Measurements from ENCODE around the gene KRTAP5-3.

Gene KRTAP5-3

DNA sequence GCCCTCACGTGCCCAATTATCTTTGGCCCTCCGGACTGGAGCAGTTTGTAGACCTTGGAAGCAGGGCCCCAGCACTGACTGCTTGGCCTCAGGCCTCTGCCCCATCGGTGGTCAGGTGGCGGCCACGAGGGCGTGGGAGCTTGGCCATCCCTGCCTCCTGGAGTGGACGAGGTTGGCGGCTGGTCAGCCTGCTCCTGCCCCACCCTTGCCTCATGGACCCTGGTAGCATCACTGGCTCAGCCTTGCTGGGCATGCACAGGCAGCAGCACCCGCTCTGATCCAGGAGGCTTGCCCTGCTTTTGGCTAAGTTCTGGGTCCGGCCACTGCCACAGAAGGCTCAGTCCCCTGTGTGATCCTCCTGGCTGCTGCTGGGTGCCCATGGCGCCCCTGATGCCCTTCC is 4.1 kb downstream of the KRTAP5-3 start:
- TF ChIP-seq TEAD4 (IDR thresholded peaks at IDR 0.05) = no peak
- TF ChIP-seq, protein P1, sequence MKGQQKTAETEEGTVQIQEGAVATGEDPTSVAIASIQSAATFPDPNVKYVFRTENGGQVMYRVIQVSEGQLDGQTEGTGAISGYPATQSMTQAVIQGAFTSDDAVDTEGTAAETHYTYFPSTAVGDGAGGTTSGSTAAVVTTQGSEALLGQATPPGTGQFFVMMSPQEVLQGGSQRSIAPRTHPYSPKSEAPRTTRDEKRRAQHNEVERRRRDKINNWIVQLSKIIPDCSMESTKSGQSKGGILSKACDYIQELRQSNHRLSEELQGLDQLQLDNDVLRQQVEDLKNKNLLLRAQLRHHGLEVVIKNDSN (IDR thresholded peaks at IDR 0.05) = no peak
- TF ChIP-seq, protein P2, sequence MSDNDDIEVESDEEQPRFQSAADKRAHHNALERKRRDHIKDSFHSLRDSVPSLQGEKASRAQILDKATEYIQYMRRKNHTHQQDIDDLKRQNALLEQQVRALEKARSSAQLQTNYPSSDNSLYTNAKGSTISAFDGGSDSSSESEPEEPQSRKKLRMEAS (IDR thresholded peaks at IDR 0.05) = no peak
- no peak for TF ChIP-seq NFIC (IDR thresholded peaks at IDR 0.05)
- no peak for TF ChIP-seq TAF1 (IDR thresholded peaks at IDR 0.05; ENCODE audit: low read depth)
- no peak for TF ChIP-seq YY1 (IDR thresholded peaks at IDR 0.05; ENCODE audit: low read depth)
- no peak for TF ChIP-seq TCF12 (IDR thresholded peaks at IDR 0.05; ENCODE audit: low read depth)
- TF ChIP-seq RAD21 (IDR thresholded peaks at IDR 0.05; ENCODE audit: low read depth) = no peak
- TF ChIP-seq ZBTB7A (IDR thresholded peaks at IDR 0.05; ENCODE audit: low read depth) = no peak
- TF ChIP-seq EGR1 (IDR thresholded peaks at IDR 0.05) = no peak
- no peak for TF ChIP-seq CREB1 (IDR thresholded peaks at IDR 0.05; ENCODE audit: low read depth)
- TF ChIP-seq FOXM1 (IDR thresholded peaks at IDR 0.05; ENCODE audit: borderline replicate concordance, low read depth) = no peak

DNA sequence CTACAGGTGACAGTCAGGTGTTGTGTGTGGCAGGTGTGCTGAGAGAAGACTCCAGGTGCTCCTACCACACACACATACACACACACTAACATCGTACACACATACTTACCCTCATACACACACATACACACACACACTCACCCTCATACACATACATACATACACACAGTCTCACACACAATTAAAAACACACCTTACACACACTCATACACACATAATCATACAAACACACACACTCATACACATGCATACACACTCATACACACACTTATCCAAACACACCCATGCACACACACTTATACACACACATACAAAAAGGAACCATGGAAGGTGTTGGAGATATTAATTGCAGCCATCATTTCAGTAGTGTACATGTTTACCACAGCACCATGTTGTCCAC is 4.6 kb downstream of the KRTAP5-3 start:
- TF ChIP-seq FOXM1 (IDR thresholded peaks at IDR 0.05; ENCODE audit: borderline replicate concordance, low read depth) = no peak
- TF ChIP-seq TCF12 (IDR thresholded peaks at IDR 0.05; ENCODE audit: low read depth) = no peak
- TF ChIP-seq YY1 (IDR thresholded peaks at IDR 0.05; ENCODE audit: low read depth) = no peak
- TF ChIP-seq TAF1 (IDR thresholded peaks at IDR 0.05; ENCODE audit: low read depth) = no peak
- no peak for TF ChIP-seq CREB1 (IDR thresholded peaks at IDR 0.05; ENCODE audit: low read depth)
- no peak for TF ChIP-seq ZBTB7A (IDR thresholded peaks at IDR 0.05; ENCODE audit: low read depth)
- TF ChIP-seq NFIC (IDR thresholded peaks at IDR 0.05) = no peak

DNA sequence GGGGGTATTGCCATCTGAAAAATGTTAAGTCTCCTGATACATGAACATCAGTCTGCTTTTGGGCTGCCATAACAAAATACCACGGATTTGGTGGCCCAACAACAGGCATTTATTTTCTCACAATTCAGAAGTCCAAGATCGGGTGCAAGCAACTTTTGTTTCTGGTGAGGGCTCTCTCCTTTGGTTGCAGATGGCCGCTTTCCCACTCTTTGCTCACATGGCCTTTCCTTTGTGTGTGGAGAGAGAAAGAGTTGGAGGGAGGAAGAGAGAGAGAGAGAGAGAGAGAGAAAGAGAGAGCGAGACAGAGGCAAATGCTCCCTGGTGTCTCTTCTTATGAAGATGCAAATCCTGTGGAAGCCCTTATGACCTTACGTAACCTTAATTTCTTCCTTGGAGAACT is 7.6 kb downstream of the KRTAP5-3 start:
- TF ChIP-seq TEAD4 (IDR thresholded peaks at IDR 0.05) (no peak), RAD21 (IDR thresholded peaks at IDR 0.05; ENCODE audit: low read depth) (no peak), FOXM1 (IDR thresholded peaks at IDR 0.05; ENCODE audit: borderline replicate concordance, low read depth) (no peak), TAF1 (IDR thresholded peaks at IDR 0.05; ENCODE audit: low read depth) (no peak), YY1 (IDR thresholded peaks at IDR 0.05; ENCODE audit: low read depth) (no peak), CEBPB (IDR thresholded peaks at IDR 0.05) (no peak), EP300 (IDR thresholded peaks at IDR 0.05; ENCODE audit: borderline replicate concordance) (no peak), TCF12 (IDR thresholded peaks at IDR 0.05; ENCODE audit: low read depth) (no peak), EGR1 (IDR thresholded peaks at IDR 0.05) (no peak), ZBTB7A (IDR thresholded peaks at IDR 0.05; ENCODE audit: low read depth) (no peak), NFIC (IDR thresholded peaks at IDR 0.05) (no peak), CREB1 (IDR thresholded peaks at IDR 0.05; ENCODE audit: low read depth) (no peak)
- TF ChIP-seq, protein P2 (IDR thresholded peaks at IDR 0.05) = no peak
- TF ChIP-seq, protein P3, sequence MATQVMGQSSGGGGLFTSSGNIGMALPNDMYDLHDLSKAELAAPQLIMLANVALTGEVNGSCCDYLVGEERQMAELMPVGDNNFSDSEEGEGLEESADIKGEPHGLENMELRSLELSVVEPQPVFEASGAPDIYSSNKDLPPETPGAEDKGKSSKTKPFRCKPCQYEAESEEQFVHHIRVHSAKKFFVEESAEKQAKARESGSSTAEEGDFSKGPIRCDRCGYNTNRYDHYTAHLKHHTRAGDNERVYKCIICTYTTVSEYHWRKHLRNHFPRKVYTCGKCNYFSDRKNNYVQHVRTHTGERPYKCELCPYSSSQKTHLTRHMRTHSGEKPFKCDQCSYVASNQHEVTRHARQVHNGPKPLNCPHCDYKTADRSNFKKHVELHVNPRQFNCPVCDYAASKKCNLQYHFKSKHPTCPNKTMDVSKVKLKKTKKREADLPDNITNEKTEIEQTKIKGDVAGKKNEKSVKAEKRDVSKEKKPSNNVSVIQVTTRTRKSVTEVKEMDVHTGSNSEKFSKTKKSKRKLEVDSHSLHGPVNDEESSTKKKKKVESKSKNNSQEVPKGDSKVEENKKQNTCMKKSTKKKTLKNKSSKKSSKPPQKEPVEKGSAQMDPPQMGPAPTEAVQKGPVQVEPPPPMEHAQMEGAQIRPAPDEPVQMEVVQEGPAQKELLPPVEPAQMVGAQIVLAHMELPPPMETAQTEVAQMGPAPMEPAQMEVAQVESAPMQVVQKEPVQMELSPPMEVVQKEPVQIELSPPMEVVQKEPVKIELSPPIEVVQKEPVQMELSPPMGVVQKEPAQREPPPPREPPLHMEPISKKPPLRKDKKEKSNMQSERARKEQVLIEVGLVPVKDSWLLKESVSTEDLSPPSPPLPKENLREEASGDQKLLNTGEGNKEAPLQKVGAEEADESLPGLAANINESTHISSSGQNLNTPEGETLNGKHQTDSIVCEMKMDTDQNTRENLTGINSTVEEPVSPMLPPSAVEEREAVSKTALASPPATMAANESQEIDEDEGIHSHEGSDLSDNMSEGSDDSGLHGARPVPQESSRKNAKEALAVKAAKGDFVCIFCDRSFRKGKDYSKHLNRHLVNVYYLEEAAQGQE (IDR thresholded peaks at IDR 0.05; ENCODE audit: low read depth) = no peak
- TF ChIP-seq, protein P1 (IDR thresholded peaks at IDR 0.05) = no peak

DNA sequence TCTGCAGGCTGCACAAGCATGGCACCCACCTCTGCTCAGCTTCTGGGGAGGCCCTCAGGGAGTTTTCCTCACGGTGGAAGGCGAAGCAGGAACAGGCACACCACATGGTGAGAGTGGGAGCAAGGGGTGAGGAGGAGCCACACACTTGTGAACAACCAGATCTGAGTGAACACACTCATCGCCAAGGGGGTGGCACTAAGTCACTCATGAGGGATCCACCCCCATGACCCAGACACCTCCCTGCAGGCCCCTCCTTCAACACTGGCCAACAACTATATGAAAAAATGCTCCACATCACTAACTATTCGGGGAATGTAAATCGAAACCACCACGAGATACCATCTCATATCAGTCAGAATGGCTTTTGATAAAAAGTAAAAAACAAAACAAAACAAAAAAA is 9.4 kb downstream of the KRTAP5-3 start:
- TF ChIP-seq YY1 (IDR thresholded peaks at IDR 0.05; ENCODE audit: low read depth) = no peak
- TF ChIP-seq, protein P3 (IDR thresholded peaks at IDR 0.05; ENCODE audit: low read depth) = no peak
- no peak for TF ChIP-seq TEAD4 (IDR thresholded peaks at IDR 0.05)
- TF ChIP-seq, protein P1 (IDR thresholded peaks at IDR 0.05) = no peak
- no peak for TF ChIP-seq CREB1 (IDR thresholded peaks at IDR 0.05; ENCODE audit: low read depth)
- no peak for TF ChIP-seq RAD21 (IDR thresholded peaks at IDR 0.05; ENCODE audit: low read depth)
- TF ChIP-seq EGR1 (IDR thresholded peaks at IDR 0.05) = no peak
- TF ChIP-seq CEBPB (IDR thresholded peaks at IDR 0.05) = no peak
- TF ChIP-seq NFIC (IDR thresholded peaks at IDR 0.05) = no peak
- no peak for TF ChIP-seq TCF12 (IDR thresholded peaks at IDR 0.05; ENCODE audit: low read depth)
- no peak for TF ChIP-seq TAF1 (IDR thresholded peaks at IDR 0.05; ENCODE audit: low read depth)

DNA sequence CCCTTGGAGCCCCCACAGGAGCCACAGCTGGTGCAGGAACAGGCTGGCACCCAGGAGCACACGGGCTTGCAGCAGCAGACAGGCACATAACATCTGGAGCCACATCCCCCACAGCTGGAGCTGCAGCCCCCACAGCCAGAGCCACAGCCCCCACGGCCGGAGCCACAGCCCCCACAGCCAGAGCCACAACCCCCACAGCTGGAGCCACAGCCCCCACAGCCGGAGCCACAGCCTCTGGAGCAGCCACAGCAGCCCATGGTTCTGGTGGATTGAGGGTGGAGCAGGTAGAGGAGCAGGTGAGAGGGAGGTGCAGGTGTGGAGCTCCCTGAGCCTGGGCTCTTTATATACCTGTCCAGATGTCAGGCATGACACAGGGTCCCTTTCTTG is 10.3 kb downstream of the KRTAP5-3 start, which contains the start of gene KRTAP5-2:
KRTAP5-2 (minus strand) TSS at position 301 of the 387 bp plus-strand sequence; CDS start at position 257, 44 bp downstream.
- TF ChIP-seq TCF12 (IDR thresholded peaks at IDR 0.05; ENCODE audit: low read depth) (no peak), CEBPB (IDR thresholded peaks at IDR 0.05) (no peak), EGR1 (IDR thresholded peaks at IDR 0.05) (no peak), ZBTB7A (IDR thresholded peaks at IDR 0.05; ENCODE audit: low read depth) (no peak), TAF1 (IDR thresholded peaks at IDR 0.05; ENCODE audit: low read depth) (no peak), YY1 (IDR thresholded peaks at IDR 0.05; ENCODE audit: low read depth) (no peak), EP300 (IDR thresholded peaks at IDR 0.05; ENCODE audit: borderline replicate concordance) (no peak), NFIC (IDR thresholded peaks at IDR 0.05) (no peak), RAD21 (IDR thresholded peaks at IDR 0.05; ENCODE audit: low read depth) (no peak), TEAD4 (IDR thresholded peaks at IDR 0.05) (no peak), CREB1 (IDR thresholded peaks at IDR 0.05; ENCODE audit: low read depth) (no peak), FOXM1 (IDR thresholded peaks at IDR 0.05; ENCODE audit: borderline replicate concordance, low read depth) (no peak)
- TF ChIP-seq, protein P3 (IDR thresholded peaks at IDR 0.05; ENCODE audit: low read depth) = no peak
- TF ChIP-seq, protein P1 (IDR thresholded peaks at IDR 0.05) = no peak
- TF ChIP-seq, protein P2 (IDR thresholded peaks at IDR 0.05) = no peak
